ENCODE data around the gene STK32C. TPM values are rescaled to one million over a fixed set of nuclear protein-coding genes. Genes with fewer than 3 reads are reported as not detected.

STK32C gene
- total RNA-seq, 1 donor from 2014 or later = 12.9 TPM

- no peaks in the 10 kb centered on the region for H3K27me3 Mint-ChIP-seq
- no peak overlapping the region for H3K4me3 Mint-ChIP-seq
- no peaks in the 10 kb centered on the region for H3K4me1 Mint-ChIP-seq (ENCODE audit: unreplicated experiment)
- H3K36me3 Mint-ChIP-seq = no peaks in the 10 kb centered on the region
- no peaks in the 10 kb centered on the region for H3K9me3 Mint-ChIP-seq
- TF ChIP-seq CTCF (conservative IDR thresholded peaks at IDR 0.05) = no peak
- no peak for DNase-seq (ENCODE audit: extremely low spot score, unreplicated experiment)
- H3K27ac Mint-ChIP-seq = no peak overlapping the region
Measured at GRCh38 chr10:132206806-132207535, 100.8 kb downstream of the STK32C start.

DNA sequence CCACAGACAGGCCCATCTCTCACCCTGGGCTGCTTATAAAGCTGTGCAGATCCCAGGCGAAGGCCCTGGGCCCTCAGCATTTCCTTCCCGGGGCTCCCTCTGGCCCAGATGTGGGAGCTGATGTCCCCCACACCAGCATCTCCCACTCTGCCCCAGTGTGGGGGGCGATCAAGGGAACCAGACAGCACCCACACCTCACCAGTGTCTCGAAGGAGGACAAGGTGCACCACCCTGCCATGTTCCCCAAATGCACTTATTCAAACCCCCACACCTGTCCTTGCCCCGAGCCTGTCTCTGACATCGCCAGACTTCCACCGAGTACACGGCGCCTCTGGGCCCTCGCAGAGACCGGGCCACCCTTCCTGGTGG lies 101.4 kb downstream of the STK32C start:
- Mint-ChIP-seq H3K27me3 (no peaks in the 10 kb centered on the region), H3K4me1 (ENCODE audit: unreplicated experiment) (no peaks in the 10 kb centered on the region), H3K27ac (no peak overlapping the region), H3K9me3 (no peaks in the 10 kb centered on the region), H3K4me3 (no peak overlapping the region), H3K36me3 (no peaks in the 10 kb centered on the region)
- no peak for DNase-seq (ENCODE audit: extremely low spot score, unreplicated experiment)
- no peak for TF ChIP-seq CTCF (conservative IDR thresholded peaks at IDR 0.05)

- no peak overlapping the region for H3K4me3 Mint-ChIP-seq
- H3K9me3 Mint-ChIP-seq = no peaks in the 10 kb centered on the region
- no peaks in the 10 kb centered on the region for H3K36me3 Mint-ChIP-seq
- DNase-seq (ENCODE audit: extremely low spot score, unreplicated experiment) = no peak
- no peaks in the 10 kb centered on the region for H3K27me3 Mint-ChIP-seq
- H3K27ac Mint-ChIP-seq = no peak overlapping the region
- no peak for TF ChIP-seq CTCF (conservative IDR thresholded peaks at IDR 0.05)
- no peaks in the 10 kb centered on the region for H3K4me1 Mint-ChIP-seq (ENCODE audit: unreplicated experiment)
Measured at GRCh38 chr10:132205650-132206376, 101.9 kb downstream of the STK32C start.

- no peaks in the 10 kb centered on the region for H3K9me3 Mint-ChIP-seq
- H3K4me1 Mint-ChIP-seq (ENCODE audit: unreplicated experiment) = no peaks in the 10 kb centered on the region
- no peak overlapping the region for H3K4me3 Mint-ChIP-seq
- TF ChIP-seq CTCF (conservative IDR thresholded peaks at IDR 0.05) = no peak
- no peak for DNase-seq (ENCODE audit: extremely low spot score, unreplicated experiment)
- H3K27ac Mint-ChIP-seq = no peak overlapping the region
- H3K27me3 Mint-ChIP-seq = no peaks in the 10 kb centered on the region
- no peaks in the 10 kb centered on the region for H3K36me3 Mint-ChIP-seq
Measured at GRCh38 chr10:132204781-132205473, 102.8 kb downstream of the STK32C start.

DNA sequence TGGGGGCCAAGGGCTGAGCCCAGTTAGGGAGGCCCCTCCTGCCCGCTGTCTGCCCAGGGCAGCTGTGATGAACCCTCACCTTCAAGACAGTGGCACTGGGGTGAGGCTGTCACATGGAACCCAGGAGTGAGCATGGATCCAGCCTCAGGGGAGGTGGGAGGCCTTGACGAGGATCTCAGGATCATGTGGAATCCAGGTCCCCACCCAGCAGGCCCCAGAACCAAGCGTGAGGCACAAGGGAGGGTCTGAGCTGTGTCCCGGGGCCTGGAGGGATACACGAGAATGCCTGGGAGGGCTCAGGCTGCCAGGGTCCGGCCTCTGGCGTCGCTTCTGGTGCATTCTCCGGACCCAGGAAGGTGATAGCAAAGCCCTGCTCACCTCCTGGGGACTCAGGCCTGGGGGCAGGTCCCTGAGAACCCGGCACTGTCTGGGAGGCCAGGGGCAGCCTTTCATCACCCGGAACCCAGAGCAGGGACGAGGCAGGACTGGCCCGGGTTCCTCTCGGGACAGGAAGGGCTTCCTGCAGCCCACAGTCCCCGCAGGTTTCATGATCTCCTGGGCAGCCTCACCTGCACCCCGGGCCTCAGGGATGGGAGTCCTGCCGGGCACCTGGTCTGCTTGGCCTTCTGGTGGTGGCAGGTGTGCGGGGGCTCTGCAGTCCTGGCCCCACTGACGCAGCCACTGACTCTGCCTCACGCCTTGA lies 103.5 kb downstream of the STK32C start:
- Mint-ChIP-seq H3K27ac (no peak overlapping the region), H3K4me1 (ENCODE audit: unreplicated experiment) (no peaks in the 10 kb centered on the region), H3K9me3 (no peaks in the 10 kb centered on the region), H3K36me3 (no peaks in the 10 kb centered on the region), H3K27me3 (no peaks in the 10 kb centered on the region), H3K4me3 (no peak overlapping the region)
- no peak for DNase-seq (ENCODE audit: extremely low spot score, unreplicated experiment)
- no peak for TF ChIP-seq CTCF (conservative IDR thresholded peaks at IDR 0.05)
